AG09319 (cell line): ENCODE data around the gene GRIA4.

ENCODE experiments used
- DNase-seq: peaks from one replicate; pipeline ENCODE4 v3.0.0-alpha.2; 2010; ENCODE audit warnings: low read depth; ENCODE audit errors: extremely low read depth
- TF ChIP-seq, protein P1 (sequence below): IDR thresholded peaks from 2 replicates; pipeline ENCODE4 v1.5.1; 2011; ENCODE audit warnings: low read depth, mild to moderate bottlenecking, inconsistent platforms, low read length, moderate library complexity

GRIA4 gene

GRCh38 chr11:105910095-105910715 is 300.3 kb downstream of the GRIA4 start:
- no peak for DNase-seq
- TF ChIP-seq, protein P1, sequence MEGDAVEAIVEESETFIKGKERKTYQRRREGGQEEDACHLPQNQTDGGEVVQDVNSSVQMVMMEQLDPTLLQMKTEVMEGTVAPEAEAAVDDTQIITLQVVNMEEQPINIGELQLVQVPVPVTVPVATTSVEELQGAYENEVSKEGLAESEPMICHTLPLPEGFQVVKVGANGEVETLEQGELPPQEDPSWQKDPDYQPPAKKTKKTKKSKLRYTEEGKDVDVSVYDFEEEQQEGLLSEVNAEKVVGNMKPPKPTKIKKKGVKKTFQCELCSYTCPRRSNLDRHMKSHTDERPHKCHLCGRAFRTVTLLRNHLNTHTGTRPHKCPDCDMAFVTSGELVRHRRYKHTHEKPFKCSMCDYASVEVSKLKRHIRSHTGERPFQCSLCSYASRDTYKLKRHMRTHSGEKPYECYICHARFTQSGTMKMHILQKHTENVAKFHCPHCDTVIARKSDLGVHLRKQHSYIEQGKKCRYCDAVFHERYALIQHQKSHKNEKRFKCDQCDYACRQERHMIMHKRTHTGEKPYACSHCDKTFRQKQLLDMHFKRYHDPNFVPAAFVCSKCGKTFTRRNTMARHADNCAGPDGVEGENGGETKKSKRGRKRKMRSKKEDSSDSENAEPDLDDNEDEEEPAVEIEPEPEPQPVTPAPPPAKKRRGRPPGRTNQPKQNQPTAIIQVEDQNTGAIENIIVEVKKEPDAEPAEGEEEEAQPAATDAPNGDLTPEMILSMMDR: no peak

DNA sequence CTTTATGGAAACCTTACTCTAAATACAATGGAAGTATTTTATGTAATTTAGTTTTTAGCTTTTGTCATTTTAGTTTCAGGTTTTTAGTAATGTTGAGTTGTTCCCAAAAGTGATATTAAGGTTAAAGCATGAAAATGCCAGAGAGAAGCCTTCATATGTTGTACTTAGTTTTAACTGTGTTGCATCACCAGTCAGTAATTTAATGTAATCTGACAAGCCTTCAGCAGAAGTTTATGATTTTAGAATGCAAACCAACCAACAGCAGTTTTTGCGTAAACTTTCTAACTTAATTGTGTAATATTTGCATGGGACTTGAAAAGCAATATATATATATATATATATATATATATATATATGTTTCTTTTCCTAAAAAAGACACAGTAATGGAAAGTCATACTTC is 301.6 kb downstream of the GRIA4 start:
- TF ChIP-seq, protein P1: no peak
- no peak for DNase-seq

DNA sequence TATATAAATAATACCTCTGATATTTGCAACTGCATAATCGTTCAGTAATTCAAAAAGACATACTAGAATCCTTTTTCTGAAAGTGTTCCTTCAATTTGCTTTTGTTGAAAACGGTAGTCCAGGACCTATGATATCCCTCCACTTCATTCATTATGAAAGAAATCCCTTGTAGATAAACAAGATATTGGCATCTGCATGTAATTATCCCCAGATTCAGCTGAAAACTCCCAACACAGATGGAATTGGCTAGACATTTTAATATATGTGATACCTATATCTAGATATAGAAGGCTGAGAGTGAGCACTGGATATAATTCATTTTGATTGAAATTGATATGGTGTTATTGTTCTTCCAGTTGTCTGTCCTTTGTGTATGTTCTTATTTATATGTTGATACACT is 302.8 kb downstream of the GRIA4 start:
- TF ChIP-seq, protein P1: no peak

GRCh38 chr11:105915021-105915420 is 305.1 kb downstream of the GRIA4 start:
- TF ChIP-seq, protein P1: no peak
- DNase-seq: no peak

More for the DNA sequence above, 302.8 kb downstream of the GRIA4 start:
- no peak for DNase-seq

GRCh38 chr11:105918039-105918438 is 308.2 kb downstream of the GRIA4 start:
- no peak for DNase-seq
- TF ChIP-seq, protein P1: no peak

- TF ChIP-seq, protein P1: no peak
- no peak for DNase-seq
Observed at GRCh38 chr11:105918600-105918999, 308.7 kb downstream of the GRIA4 start.

DNA sequence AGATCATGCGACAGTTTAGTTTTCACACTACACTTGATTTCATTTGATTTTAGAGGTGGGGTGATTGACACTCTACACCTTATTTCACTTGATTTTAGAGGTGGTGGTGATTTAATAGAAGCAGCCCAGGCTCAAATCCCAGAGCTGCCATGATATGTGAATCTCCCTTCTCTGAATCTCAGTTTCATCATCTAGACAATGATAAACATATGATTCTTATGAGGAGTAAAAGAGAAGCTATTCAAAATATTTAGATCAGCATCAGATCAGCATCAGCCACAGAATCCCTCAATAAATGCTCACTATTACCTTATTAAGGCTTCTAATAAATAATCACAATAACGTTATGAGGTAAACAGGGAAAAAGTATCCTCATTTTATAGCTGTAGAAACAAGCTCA is 313.4 kb downstream of the GRIA4 start:
- TF ChIP-seq, protein P1: no peak
- DNase-seq: no peak
